Smooth muscle cell (in vitro differentiated cells): ENCODE results near the gene FMNL2. TPM values are rescaled to one million over a fixed set of nuclear protein-coding genes. Genes with fewer than 3 reads are reported as not detected.

Experiments
- DNase-seq: peaks from one replicate; lab custom pipeline; 2025; ENCODE audit not compliant: unreplicated experiment; lab: John Stamatoyannopoulos, UW
- H2AFZ ChIP-seq: fragments of 200-600 bp; sonication (generic); 2 replicates; pipeline ENCODE4 v1.6.0; 2016; ENCODE audit warnings: antibody characterized with exemption, low read depth, mild to moderate bottlenecking
- H3F3A ChIP-seq: fragments of 200-600 bp; sonication (generic); 2 replicates; pipeline ENCODE4 v1.6.0; 2017; ENCODE audit warnings: antibody characterized with exemption, low read depth
- H3K27ac ChIP-seq: fragments of 200-600 bp; sonication (generic); 2 replicates; pipeline ENCODE4 v1.5.1; 2016; ENCODE audit warnings: low read depth, mild to moderate bottlenecking
- H3K27me3 ChIP-seq: fragments of 200-600 bp; sonication (generic); 2 replicates; pipeline ENCODE4 v1.6.1; 2016; ENCODE audit warnings: low read depth, mild to moderate bottlenecking
- H3K36me3 ChIP-seq: fragments of 200-600 bp; sonication (generic); 2 replicates; pipeline ENCODE4 v1.5.1; 2016; ENCODE audit warnings: low read depth
- H3K4me1 ChIP-seq: fragments of 200-600 bp; sonication (generic); 2 replicates; pipeline ENCODE4 v1.5.1; 2016; ENCODE audit warnings: low read depth
- H3K4me2 ChIP-seq: fragments of 200-600 bp; sonication (generic); 2 replicates; pipeline ENCODE4 v1.6.0; 2016; ENCODE audit warnings: mild to moderate bottlenecking
- H3K4me3 ChIP-seq: fragments of 200-600 bp; sonication (generic); 2 replicates; pipeline ENCODE4 v1.5.1; 2016; ENCODE audit warnings: mild to moderate bottlenecking
- H3K79me2 ChIP-seq: fragments of 200-600 bp; sonication (generic); 2 replicates; pipeline ENCODE4 v1.6.0; 2016; ENCODE audit warnings: low read depth, mild to moderate bottlenecking
- H3K9ac ChIP-seq: fragments of 200-600 bp; sonication (generic); 2 replicates; pipeline ENCODE4 v1.6.0; 2016; ENCODE audit warnings: low read depth
- H3K9me3 ChIP-seq: fragments of 200-600 bp; sonication (generic); replicated peaks from 2 replicates; pipeline ENCODE4 v1.5.1; 2016; ENCODE audit warnings: low read depth
- H4K20me1 ChIP-seq: fragments of 200-600 bp; sonication (generic); 2 replicates; pipeline ENCODE4 v1.6.0; 2016; ENCODE audit warnings: low read depth
- CTCF ChIP-seq: fragments of 200-600 bp; sonication (generic); IDR thresholded peaks from 2 replicates; pipeline ENCODE4 v1.5.1; 2017; ENCODE audit warnings: borderline replicate concordance, mild to moderate bottlenecking, antibody characterized with exemption; ENCODE audit not compliant: insufficient read depth, poor library complexity, severe bottlenecking
- WGBS: methylation state at CpG from one replicate; pipeline ENCODE4 v1.1.7; 2016; ENCODE audit warnings: low lambda C conversion rate; 5-methylcytosine and 5-hydroxymethylcytosine counted together
- polyA plus RNA-seq: library from polyadenylated mRNA; unstranded; fragments of >200 nt; fragmentation: Nextera tagmentation; extraction: Ambion mirVana; gene quantifications from 2 replicates; pipeline ENCODE4 v1.2.1, GENCODE V29; 2016
- total RNA-seq: library from RNA; depleted of rRNA; stranded (reverse); fragments of >200 nt; gene quantifications from 2 replicates; pipeline ENCODE4 v1.2.3, GENCODE V29; 2014

FMNL2 gene
- total and polyA plus RNA-seq, 2 experiments from 2014 or later, result 7.4 to 37.3 TPM

- Histone ChIP-seq H3K9me3 (no peaks in the 10 kb centered on the region), H3K9ac (no peak overlapping the region), H3F3A (no peaks in the 10 kb centered on the region), H3K79me2 (peaks cover 64% of the 10 kb centered on the region), H4K20me1 (peaks cover 14% of the 10 kb centered on the region), H3K4me3 (no peak overlapping the region), H3K4me1 (peaks cover under 1% of the 10 kb centered on the region), H3K4me2 (no peak overlapping the region), H2AFZ (no peak overlapping the region), H3K27ac (peak overlapping the region; percentile 0), H3K36me3 (no peaks in the 10 kb centered on the region), H3K27me3 (no peaks in the 10 kb centered on the region)
- whole genome bisulfite sequencing, result 59% methylated on average over 6 of the region's 6 CpGs
- no peak for TF ChIP-seq CTCF
- no peak for DNase-seq
These were observed 24.8 kb downstream of the FMNL2 start for GRCh38 chr2:152359573-152360363.

GRCh38 chr2:152363936-152364335 is 29.0 kb downstream of the FMNL2 start:
- Histone ChIP-seq H3K9me3 (no peaks in the 10 kb centered on the region), H3K9ac (no peak overlapping the region), H3K36me3 (no peaks in the 10 kb centered on the region), H3K27me3 (no peaks in the 10 kb centered on the region), H3K27ac (no peak overlapping the region), H3F3A (peaks cover 12% of the 10 kb centered on the region), H3K4me3 (no peak overlapping the region), H3K4me2 (no peak overlapping the region), H3K79me2 (peaks cover 63% of the 10 kb centered on the region), H4K20me1 (peaks cover 22% of the 10 kb centered on the region), H2AFZ (no peak overlapping the region), H3K4me1 (peaks cover 10% of the 10 kb centered on the region)
- WGBS, result 61% methylated on average over 1 of the region's 1 CpG
- no peak for TF ChIP-seq CTCF
- DNase-seq, result no peak

GRCh38 chr2:152367547-152368390 is 32.8 kb downstream of the FMNL2 start:
- Histone ChIP-seq H4K20me1 (peaks cover 39% of the 10 kb centered on the region), H3K27ac (peak overlapping the region; percentile 90), H3K4me1 (peaks cover 24% of the 10 kb centered on the region), H3F3A (peaks cover 31% of the 10 kb centered on the region), H3K9ac (no peak overlapping the region), H3K4me3 (no peak overlapping the region), H3K79me2 (peaks cover 60% of the 10 kb centered on the region), H3K36me3 (no peaks in the 10 kb centered on the region), H3K4me2 (peak overlapping the region; percentile 76), H3K9me3 (no peaks in the 10 kb centered on the region), H3K27me3 (no peaks in the 10 kb centered on the region), H2AFZ (no peak overlapping the region)
- WGBS, result 58% methylated on average over 9 of the region's 9 CpGs
- DNase-seq, result no peak
- no peak for TF ChIP-seq CTCF
